GM13977 (cell line): ENCODE results near the gene GPC5.

Experiments
- DNase-seq: peaks from one replicate; pipeline ENCODE4 v3.0.0; 2012; ENCODE audit warnings: low spot score
- in situ Hi-C: fragments of 300-500 bp; cut with MboI; formaldehyde crosslinking; loops from one replicate; pipeline ENCODE4 v1.12.0; 2022; ENCODE audit warnings: low sequenced_read_pairs, low pct_unique_long_range_greater_than_20kb, mixed read lengths, inconsistent platforms; ENCODE audit not compliant: unreplicated experiment
- TF ChIP-seq, protein P1 (sequence below): IDR thresholded peaks from 2 replicates; pipeline ENCODE4 v1.5.1; 2012; ENCODE audit warnings: mild to moderate bottlenecking, control low read depth; ENCODE audit not compliant: insufficient read depth; ENCODE audit errors: extremely low read depth, missing control alignments

The GPC5 gene

DNA sequence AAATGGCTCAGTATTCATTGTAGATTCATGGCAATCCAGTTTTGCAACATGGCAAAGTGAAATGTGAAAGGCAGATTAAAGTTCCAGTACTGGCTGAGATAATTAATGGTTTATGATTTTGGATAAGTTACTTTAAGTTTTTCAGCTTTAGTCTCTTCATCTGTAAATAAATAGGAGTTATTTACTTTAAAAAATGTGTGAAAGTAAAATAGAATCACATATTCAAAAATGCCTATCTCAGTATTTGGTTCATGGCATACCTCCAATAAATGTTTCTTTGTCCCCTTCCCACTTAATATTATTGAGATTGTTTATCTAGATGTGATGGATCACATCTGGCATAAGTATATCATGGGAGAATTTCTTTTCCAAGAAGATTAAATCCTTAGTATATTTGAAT lies 426.0 kb downstream of the GPC5 start:
- in situ Hi-C loops = no loop called here
- no peak for DNase-seq
- TF ChIP-seq, protein P1, sequence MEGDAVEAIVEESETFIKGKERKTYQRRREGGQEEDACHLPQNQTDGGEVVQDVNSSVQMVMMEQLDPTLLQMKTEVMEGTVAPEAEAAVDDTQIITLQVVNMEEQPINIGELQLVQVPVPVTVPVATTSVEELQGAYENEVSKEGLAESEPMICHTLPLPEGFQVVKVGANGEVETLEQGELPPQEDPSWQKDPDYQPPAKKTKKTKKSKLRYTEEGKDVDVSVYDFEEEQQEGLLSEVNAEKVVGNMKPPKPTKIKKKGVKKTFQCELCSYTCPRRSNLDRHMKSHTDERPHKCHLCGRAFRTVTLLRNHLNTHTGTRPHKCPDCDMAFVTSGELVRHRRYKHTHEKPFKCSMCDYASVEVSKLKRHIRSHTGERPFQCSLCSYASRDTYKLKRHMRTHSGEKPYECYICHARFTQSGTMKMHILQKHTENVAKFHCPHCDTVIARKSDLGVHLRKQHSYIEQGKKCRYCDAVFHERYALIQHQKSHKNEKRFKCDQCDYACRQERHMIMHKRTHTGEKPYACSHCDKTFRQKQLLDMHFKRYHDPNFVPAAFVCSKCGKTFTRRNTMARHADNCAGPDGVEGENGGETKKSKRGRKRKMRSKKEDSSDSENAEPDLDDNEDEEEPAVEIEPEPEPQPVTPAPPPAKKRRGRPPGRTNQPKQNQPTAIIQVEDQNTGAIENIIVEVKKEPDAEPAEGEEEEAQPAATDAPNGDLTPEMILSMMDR = no peak

DNA sequence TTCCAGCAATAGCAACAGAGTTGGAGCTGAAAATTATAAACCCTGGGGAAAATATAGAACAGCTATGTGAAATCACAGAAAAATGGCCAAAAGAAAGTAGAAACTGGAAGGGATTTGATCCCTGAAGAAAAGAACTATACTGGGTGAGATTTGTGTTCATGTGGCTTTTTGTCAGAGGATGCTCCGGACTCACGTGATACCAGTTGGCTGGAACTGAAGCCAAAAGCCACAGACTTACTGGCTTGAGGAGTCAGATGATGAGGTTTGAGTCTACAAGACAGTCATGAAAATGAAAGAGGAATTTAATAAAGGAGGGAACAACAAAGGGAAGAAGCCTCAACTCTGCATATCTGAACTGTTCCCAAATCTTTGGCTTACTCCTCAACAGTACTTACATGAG lies 427.1 kb downstream of the GPC5 start:
- DNase-seq = no peak
- in situ Hi-C loops = no loop called here
- TF ChIP-seq, protein P1 = no peak

GRCh38 chr13:91836553-91836952 lies 438.1 kb downstream of the GPC5 start:
- no peak for DNase-seq
- TF ChIP-seq, protein P1 = no peak
- in situ Hi-C loops = no loop called here

DNA sequence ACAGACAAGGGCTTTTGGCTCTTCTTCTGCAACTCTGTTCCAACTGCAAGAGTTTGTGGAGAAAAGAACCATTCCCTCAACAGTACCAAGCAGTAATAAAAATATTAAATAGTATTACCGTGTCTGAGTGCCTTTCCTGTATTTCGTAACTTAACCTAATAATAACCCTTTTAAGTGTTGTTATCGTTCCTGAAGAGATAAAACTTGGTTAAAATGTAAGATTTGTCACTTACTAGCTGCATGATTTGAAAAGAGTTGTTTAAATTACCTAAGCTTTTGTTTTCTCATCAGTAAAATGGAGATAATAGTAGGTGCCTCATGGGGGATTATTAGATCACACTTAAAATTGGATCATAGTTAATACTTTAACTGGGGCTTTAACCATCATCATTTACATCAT lies 447.2 kb downstream of the GPC5 start:
- in situ Hi-C loops = no loop called here
- TF ChIP-seq, protein P1 = no peak
- no peak for DNase-seq

GRCh38 chr13:91863699-91864098 lies 465.3 kb downstream of the GPC5 start:
- in situ Hi-C loops = no loop called here
- DNase-seq = no peak
- TF ChIP-seq, protein P1 = no peak

DNA sequence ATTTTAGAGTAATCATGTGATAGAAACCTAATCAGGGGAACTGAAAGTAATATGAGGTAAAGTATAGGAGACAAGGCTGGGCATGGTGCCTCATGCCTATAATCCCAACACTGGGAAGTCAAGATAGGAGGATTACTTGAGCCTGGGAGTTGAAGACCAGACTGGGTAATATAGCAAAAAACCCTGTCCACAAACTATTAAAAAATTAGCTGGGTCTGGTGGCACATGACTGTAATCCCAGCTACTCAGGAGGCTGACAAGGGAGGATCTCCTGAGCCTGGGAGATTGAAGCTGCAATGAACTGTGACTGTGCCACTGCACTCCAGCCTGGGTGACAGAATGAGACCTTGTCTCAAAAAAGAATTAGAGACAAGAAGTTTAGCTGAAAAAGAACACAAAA lies 469.9 kb downstream of the GPC5 start:
- no peak for DNase-seq
- TF ChIP-seq, protein P1 = no peak
- in situ Hi-C loops = no loop called here

- in situ Hi-C loops = no loop called here
- TF ChIP-seq, protein P1 = no peak
- no peak for DNase-seq
Measured at GRCh38 chr13:91878491-91878890, 480.1 kb downstream of the GPC5 start.
